Stomach (tissue), 4 donors: Measurements from ENCODE around the gene FBXO34.

Source experiments
- CTCF ChIP-seq, 7 experiments: fragments of 450-650 bp in 4 of 7; fragments of 200-600 bp in 3 of 7; sonication (generic) in 3 of 7; IDR thresholded peaks; one replicate each; pipeline ENCODE4 v1.5.1; 2016 to 2019; ENCODE audit warnings: antibody characterized with exemption in 7 of 7, control low read depth in 2 of 7, mild to moderate bottlenecking in 1 of 7
- POLR2AphosphoS5 ChIP-seq, 3 donors: sonication (generic); formaldehyde crosslinking; IDR thresholded peaks; one replicate each; pipeline ENCODE4 v1.6.1; 2016; ENCODE audit warnings: antibody characterized with exemption in 3 of 3

- TF ChIP-seq CTCF (IDR thresholded peaks at IDR 0.05) = no peak
- TF ChIP-seq POLR2AphosphoS5 (IDR thresholded peaks at IDR 0.05) = no peak
These were observed 14.6 kb upstream of the FBXO34 start for GRCh38 chr14:55256586-55256985.
